GDM1 (cell line): ENCODE results near the gene ETS2.
"Not testable (repeated sequence)": the region's sequence is repeated elsewhere in the genome, so short reads cannot be mapped to it uniquely, and the experiment has no call there.

ENCODE experiments used
- DNase-seq: peaks from one replicate; lab custom pipeline; 2025; lab: John Stamatoyannopoulos, UW

ETS2 gene

GRCh38 chr21:38839328-38840286 is 33.9 kb downstream of the ETS2 start:
- no peak for DNase-seq

DNA sequence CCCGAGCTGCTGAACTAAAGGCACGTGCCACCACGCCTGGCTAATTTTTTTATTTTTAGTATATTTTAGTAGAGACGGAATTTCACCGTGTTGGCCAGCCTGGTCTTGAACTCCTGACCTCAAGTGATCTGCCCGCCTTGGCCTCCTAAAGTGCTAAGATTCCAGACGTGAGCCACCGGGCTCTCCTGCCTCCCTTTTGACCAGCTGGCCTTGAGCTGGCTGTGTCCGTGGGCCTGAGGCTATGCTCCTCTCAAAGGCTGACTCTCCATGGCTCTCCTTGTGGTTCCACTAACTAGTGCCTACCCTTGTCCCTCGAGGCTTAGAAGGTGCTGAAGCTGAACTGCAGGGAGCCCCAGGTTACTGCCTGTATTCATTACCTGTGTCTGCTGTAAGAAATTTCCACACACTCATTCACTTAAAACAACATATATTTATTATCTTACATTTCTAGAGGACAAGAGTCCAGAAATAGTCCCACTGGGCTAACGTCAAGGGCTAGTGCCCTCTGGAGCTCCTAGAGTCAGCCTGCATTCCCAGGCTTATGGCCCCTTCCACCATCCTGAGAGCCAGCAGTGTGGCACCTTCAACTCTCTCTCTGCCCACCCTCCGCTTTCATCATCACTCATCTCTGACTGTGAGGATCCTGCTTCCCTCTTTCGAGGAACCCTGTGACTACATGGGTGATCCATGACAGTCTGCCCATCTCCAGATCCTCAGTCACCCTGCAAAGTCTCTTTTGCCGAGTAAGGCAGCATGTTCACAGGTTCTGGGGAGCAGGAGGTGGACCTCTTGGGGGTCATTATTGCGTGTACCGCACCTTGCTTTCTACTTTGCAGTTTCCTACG is 34.9 kb downstream of the ETS2 start:
- DNase-seq, result no peak

DNA sequence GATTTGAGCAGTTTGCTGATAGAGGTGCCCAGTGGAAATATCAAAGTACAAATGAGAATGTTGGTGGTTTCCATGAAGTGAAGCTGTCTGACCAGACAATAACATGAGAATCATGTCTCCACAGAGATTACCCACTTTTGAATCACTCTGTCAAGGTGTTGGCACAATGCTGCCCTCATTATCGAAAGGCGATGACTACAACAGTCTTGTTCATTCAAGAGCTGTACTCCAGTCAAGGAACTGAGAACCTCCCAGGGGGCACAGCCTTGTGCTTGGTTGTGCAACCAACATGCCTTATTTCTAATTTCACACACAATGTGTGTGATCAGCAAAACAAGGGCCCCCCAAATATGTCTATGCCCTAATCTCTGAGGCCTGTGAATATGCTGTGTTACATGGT is 35.7 kb downstream of the ETS2 start:
- no peak for DNase-seq

GRCh38 chr21:38842079-38842478 is 36.4 kb downstream of the ETS2 start:
- no peak for DNase-seq

DNA sequence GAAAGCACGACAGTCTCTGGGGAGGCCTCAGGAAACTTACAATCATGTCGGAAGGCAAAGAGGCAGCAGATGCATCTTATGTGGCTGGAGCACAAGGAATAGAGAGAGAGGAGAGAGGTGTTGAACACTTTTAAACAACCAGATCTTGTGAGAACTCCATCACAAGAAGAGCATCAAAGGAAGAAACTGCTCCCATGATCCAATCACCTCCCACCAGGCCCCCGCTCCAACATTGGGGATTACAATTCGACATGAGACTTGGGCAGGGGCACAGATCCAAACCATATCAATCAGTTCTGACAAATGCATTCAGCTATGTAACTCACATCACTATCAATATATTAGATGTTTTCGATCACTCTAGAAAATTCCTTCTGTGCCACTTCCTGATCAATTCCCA is 37.6 kb downstream of the ETS2 start:
- no peak for DNase-seq

GRCh38 chr21:38843806-38844503 is 38.2 kb downstream of the ETS2 start:
- no peak for DNase-seq

DNA sequence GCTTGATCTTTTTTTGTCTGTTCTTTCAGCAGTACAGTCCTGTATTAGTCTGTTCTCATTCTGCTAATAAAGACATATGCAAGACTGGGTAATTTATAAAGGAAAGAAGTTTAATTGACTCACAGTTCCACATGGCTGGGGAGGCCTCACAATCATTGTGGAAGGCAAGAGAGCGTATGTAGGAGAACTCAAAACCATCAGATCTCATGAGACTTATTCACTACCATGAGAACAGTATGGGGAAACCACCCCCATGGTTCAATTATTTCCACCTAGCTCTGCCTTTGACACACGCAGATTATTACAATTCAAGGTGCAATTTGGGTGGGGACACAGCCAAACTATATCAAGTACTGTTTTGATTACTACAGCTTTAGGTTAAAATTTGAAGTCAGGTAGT is 39.6 kb downstream of the ETS2 start:
- DNase-seq, result not testable (repeated sequence)

GRCh38 chr21:38847556-38847955 is 41.8 kb downstream of the ETS2 start:
- no peak for DNase-seq

DNA sequence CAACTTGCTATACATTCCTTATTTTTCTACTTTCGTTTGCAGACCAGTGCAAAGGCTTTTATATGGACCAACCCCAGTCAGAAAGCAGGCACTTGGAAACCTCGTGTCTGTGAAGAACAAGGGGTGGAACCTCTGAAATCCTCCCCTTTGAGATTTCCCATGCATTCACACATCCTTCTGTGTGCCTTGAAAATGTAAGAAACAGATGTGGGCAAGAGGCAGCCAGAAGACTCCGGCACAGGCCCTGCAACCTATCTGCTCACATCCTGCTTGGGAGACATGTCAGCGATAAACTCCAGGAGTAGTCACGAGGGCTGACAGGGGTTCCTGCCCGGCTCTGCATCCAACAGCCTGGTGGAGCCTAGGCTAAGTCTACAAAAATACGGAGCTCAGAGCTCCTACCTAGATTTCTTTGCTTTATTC is 42.5 kb downstream of the ETS2 start:
- DNase-seq, result no peak

DNA sequence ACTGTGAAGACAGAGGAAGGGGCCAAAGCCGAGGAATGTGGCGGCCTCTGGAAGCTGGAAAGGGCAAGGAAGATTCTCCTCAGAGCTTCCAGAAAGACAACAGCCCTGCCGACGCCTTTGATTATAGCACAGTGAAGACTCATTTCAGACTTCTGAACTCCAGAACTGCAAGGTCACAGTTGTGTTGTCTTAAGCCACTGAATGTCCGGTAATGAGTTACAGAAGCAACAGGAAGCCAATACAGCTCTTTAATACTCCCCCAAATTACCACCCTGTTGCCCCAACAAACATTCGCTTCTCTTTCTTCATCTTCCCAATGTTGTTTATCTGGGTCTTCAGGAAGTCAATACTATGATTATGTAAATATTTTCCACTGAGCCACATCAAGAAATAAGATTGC is 44.0 kb downstream of the ETS2 start:
- DNase-seq, result no peak

DNA sequence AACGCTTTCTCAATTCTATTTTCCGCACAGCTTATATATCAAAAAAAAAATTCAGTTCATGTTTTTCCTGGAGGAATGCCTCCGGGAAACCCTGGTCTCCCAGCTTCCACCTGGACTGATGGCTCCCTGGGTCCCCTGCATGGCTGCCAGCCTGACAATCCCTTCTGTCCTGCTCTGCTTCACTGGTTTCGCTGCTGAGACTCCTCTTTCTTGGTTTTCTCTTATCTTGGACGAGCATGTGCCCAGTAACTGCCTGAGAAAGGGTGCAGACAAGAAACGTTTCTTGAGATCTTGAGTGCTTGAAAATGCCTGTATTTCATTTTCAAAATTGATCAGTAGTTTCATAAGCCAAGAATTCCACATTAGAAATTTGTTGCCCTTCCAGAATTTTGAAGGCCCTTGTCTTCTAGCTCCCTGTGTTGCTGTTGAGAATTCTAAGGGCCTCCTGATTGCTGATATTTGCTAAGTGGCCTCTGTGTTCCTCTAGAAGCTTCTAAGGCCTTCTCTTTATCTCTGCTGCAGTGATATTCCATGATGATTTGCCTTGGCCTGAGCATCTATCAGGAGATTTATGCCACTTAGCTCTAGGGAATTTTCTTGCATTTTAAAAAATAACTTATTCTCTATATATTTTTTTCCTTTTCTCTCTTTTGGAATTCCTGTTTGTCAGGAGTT is 44.7 kb downstream of the ETS2 start:
- no peak for DNase-seq

DNA sequence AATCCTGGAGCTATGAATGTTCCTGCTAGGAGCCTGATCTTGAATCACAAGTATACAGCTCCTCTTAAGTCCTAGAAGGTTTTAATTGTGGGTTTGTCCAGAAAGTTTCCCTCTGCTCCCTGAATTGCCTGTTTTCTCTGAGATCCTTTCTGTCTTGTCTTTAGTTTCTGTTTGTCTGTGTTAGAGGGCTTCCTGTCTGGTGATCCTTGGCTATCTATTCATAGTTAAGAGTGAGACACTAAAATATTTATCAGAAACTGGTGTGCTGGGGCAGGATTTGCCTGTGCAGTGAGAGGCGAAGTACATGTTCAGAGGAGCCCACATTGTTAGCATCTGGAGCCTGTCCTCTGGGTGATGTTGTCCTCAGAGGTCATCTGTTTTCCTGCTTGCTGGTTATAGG is 45.4 kb downstream of the ETS2 start:
- no peak for DNase-seq

DNA sequence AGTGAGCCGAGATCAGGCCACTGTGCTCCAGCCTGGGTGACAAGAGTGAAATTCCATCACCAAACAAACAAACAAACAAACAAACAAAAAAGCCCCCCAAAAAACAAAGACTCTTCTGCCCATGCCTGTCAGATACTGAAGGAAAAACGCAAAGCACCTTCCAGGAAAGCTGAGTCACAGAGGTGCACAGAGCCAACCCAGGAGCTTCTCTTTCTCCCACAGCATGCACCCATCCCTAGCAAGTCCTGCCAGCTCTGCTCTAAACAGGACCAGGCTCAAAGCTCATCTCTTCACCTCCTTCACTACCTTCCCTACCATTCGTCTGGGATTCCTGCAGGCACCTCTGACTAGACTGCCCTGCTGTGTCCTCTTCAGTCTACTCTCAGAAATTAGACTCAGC is 46.5 kb downstream of the ETS2 start:
- DNase-seq, result no peak

- DNase-seq, result no peak
Measured at GRCh38 chr21:38852708-38853107, 47.0 kb downstream of the ETS2 start.

GRCh38 chr21:38853421-38853919 is 47.7 kb downstream of the ETS2 start:
- no peak for DNase-seq

DNA sequence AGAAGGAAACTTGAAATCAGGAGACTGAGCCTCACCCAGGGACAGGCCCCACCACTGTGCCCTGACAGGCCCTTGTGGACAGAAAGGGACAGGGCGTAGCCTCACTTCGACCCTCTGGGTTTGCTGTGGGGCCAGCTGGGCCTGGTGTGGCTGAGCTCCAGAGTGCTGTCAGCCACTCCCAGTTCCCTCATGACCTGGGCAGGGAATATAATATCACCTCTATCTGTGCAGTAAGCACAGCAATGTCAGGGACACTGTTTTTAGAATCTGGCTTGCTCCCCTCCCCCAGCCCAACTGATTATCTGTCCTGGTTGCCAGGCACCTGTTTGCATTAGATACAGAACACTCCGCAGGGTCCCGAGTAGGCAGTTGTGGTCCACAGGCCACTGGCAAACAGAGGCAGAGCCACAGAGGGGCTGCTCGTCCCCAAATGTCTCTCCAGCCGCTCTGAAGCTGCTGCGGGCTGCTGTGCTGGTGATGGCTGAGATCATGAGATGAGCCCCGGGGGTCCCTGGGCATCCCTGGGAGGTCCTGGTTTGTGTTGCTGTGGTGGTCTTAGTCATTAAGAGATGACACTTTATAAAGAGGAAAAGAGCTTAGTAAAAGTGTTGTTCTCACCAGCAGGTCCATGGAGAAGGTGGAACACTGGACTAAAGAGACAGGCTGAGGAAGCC is 51.6 kb downstream of the ETS2 start:
- no peak for DNase-seq

GRCh38 chr21:38858026-38858811 is 52.5 kb downstream of the ETS2 start:
- DNase-seq, result no peak

DNA sequence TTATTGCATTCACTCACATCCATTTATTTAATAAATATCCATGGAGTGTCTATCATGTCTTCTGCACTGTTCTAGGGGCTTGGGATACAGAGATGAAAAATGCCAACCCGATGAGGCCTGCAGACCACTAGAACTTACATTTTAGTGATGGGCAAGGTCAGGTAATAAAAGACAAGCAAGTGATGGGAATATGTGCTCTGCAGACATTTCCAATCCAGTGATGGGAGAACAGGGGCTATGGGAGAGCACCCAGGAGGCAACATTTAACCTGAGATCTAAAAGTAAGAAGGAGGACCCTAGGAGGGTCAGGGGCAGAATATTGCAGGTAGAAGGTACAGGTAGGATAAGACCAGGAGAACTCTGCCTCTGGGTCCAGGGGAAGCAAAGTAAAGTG is 53.1 kb downstream of the ETS2 start:
- DNase-seq, result no peak

GRCh38 chr21:38859852-38860251 is 54.1 kb downstream of the ETS2 start:
- no peak for DNase-seq

GRCh38 chr21:38861056-38861455 is 55.3 kb downstream of the ETS2 start:
- no peak for DNase-seq
